Upper lobe of left lung (tissue), 4 donors: ENCODE data around the gene ASIC1.

ENCODE experiments used
- CTCF ChIP-seq, 6 experiments: fragments of 450-650 bp in 4 of 6; fragments of 200-600 bp in 2 of 6; sonication (generic) in 2 of 6; IDR thresholded peaks; one replicate each; pipeline ENCODE4 v1.5.1; 2016 to 2019; ENCODE audit warnings: antibody characterized with exemption in 6 of 6
- EP300 ChIP-seq, 4 donors: sonication (generic); formaldehyde crosslinking; IDR thresholded peaks; one replicate each; pipeline ENCODE4 v1.5.1; 2017; ENCODE audit warnings: antibody characterized with exemption in 4 of 4, control low read depth in 2 of 4
- POLR2A ChIP-seq, 4 donors: fragments of 450-650 bp; IDR thresholded peaks; one replicate each; pipeline ENCODE4 v1.5.1; 2016 to 2017; ENCODE audit warnings: antibody characterized with exemption in 4 of 4, mild to moderate bottlenecking in 2 of 4
- POLR2AphosphoS5 ChIP-seq, 2 donors: sonication (generic); formaldehyde crosslinking; IDR thresholded peaks; one replicate each; pipeline ENCODE4 v1.5.1; 2017; ENCODE audit warnings: antibody characterized with exemption in 2 of 2

GRCh38 chr12:50019524-50019923 is 37.9 kb upstream of the ASIC1 start:
- TF ChIP-seq CTCF (IDR thresholded peaks at IDR 0.05) (no peak), POLR2AphosphoS5 (IDR thresholded peaks at IDR 0.05) (no peak), POLR2A (IDR thresholded peaks at IDR 0.05) (no peak), EP300 (IDR thresholded peaks at IDR 0.05) (no peak)
